Keratinocyte (primary cell): ENCODE results near the gene PPP2R5C.

ENCODE experiments used
- EZH2 ChIP-seq: IDR thresholded peaks from one replicate; pipeline ENCODE4 v1.6.1; 2012; ENCODE audit warnings: inconsistent platforms, mild to moderate bottlenecking, low read length, moderate library complexity
- TF ChIP-seq, protein P1 (sequence below), 3 experiments: IDR thresholded peaks in 1 of 3; conservative IDR thresholded peaks in 1 of 3; optimal IDR thresholded peaks in 1 of 3; 2 replicates in 2 of 3; 3 replicates in 1 of 3; pipeline versions ENCODE3 to v1.5.1; 2011; ENCODE audit warnings: low read length in 3 of 3, mild to moderate bottlenecking in 3 of 3, moderate library complexity in 2 of 3, control low read depth in 1 of 3, inconsistent platforms in 1 of 3; ENCODE audit not compliant: insufficient read depth in 2 of 3; ENCODE audit errors: extremely low read depth in 1 of 3

- TF ChIP-seq, protein P1, sequence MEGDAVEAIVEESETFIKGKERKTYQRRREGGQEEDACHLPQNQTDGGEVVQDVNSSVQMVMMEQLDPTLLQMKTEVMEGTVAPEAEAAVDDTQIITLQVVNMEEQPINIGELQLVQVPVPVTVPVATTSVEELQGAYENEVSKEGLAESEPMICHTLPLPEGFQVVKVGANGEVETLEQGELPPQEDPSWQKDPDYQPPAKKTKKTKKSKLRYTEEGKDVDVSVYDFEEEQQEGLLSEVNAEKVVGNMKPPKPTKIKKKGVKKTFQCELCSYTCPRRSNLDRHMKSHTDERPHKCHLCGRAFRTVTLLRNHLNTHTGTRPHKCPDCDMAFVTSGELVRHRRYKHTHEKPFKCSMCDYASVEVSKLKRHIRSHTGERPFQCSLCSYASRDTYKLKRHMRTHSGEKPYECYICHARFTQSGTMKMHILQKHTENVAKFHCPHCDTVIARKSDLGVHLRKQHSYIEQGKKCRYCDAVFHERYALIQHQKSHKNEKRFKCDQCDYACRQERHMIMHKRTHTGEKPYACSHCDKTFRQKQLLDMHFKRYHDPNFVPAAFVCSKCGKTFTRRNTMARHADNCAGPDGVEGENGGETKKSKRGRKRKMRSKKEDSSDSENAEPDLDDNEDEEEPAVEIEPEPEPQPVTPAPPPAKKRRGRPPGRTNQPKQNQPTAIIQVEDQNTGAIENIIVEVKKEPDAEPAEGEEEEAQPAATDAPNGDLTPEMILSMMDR (optimal IDR thresholded peaks at IDR 0.05 in 1 of 3, IDR thresholded peaks at IDR 0.05 in 1 of 3, conservative IDR thresholded peaks at IDR 0.05 in 1 of 3; ENCODE audit: extremely low read depth in 1 of 3, insufficient read depth in 2 of 3, low read length in 3 of 3): no peak
- TF ChIP-seq EZH2: no peak
These were observed 19.9 kb downstream of the PPP2R5C start for GRCh38 chr14:101781240-101782061.
